GM18520 (cell line): ENCODE measurements around the gene ITIH3.

Experiments used
- ATAC-seq: cut with Tn5 transposase; IDR thresholded peaks from one replicate; pipeline ENCODE4 v1.9.1; 2021; ENCODE audit not compliant: unreplicated experiment

The ITIH3 gene

DNA sequence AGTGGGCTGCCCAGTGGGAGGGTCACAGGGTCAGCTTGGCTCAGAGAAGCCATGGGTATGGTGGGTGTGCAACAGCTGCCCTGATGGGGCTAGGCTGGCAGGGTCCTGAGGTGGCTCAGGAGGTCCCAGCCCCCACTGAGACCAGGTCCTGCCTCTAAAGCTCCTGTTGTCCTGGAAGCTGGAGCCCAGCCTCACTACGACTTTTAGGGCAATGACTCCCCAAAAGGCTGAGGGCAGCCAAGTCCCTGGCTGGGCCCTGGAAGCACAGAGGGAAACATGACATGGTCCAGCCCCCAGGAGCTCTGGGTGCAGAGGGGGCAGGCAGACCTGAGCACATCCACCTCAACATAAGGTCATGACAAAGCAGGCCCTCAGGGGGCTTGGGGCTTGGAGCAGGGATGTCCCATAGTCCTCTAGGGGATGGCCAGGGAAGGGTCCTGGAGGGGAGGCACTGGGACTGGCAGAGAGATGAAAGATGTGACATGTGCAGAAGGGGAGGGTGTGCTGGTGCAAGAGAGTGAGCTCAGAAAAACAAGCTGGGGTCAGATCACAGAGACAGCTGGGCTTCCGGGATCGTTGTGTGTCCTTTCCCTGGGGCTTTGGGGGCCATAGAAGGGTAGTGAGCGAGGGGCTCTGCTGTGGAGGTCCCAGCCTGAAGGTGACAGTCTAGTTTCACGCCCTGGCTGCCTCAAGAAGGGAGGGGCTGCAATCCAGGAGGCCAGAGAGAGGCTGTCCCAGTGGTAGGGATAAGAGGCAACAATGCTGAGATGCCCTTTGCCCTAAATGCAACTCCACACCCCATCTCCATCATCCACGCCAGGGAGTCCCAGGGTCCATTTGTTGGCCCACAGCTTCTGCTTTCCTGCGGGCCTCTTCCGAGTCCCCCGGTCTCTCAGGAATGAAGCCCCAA lies 639 bp upstream of the ITIH3 start:
- no peak for ATAC-seq

- no peak for ATAC-seq
Observed at GRCh38 chr3:52795298-52795900, 803 bp downstream of the ITIH3 start.

DNA sequence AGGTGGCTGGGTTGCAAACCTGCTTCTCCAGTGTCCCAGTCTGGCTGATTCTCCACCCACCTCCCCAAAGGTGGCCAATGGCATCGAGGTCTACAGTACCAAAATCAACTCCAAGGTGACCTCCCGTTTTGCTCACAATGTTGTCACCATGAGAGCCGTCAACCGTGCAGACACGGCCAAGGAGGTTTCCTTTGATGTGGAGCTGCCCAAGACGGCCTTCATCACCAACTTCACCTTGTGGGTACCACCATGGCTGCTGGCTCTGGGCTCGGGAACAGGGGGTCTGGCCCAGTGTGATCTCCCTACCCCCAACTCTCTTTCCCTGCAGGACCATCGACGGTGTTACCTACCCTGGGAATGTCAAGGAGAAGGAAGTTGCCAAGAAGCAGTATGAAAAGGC lies 1.8 kb downstream of the ITIH3 start:
- ATAC-seq, result no peak

- ATAC-seq, result no peak
Observed at GRCh38 chr3:52798376-52798977, 3.9 kb downstream of the ITIH3 start.

DNA sequence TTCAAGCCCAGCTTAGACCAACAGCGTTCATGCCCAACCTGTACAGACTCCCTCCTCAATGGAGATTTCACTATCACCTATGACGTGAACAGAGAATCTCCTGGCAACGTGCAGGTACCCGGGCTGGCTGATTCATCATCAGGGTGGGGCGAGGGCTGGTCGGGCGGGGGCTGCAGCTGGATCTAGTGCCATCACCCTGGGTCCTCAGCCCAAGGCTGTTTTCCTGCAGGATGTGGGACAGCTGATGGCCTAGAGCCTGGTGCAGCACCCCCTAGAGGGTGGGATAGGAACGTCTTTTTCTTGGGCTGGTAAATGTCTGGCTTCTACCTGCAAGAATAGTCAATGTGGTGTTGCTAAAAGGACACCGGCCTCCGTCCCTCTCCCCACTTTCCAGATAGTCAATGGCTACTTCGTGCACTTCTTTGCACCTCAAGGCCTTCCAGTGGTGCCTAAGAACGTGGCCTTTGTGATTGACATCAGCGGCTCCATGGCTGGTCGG lies 4.4 kb downstream of the ITIH3 start:
- no peak for ATAC-seq

DNA sequence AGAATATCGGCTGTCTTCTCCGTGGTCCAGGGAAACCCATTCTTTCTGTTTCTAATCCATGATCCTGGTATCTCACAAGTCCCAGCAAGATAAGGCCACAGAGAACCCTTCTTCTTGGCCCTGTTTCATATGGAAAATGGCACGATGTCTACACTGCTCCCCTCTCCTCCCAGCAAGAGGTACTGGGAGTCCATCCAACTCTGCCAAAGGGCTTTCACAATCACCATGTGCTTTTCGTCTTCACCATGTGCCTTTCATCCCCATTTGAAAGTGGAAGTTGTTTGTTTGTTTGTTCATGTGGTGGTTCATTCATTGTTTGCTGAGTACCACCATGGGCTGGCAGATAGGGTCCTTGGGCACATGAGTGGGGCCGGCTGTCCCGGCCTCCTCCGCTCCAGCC lies 5.5 kb downstream of the ITIH3 start:
- no peak for ATAC-seq

- ATAC-seq, result no peak
Observed at GRCh38 chr3:52801839-52802238, 7.2 kb downstream of the ITIH3 start.

- ATAC-seq, result no peak
Observed at GRCh38 chr3:52805270-52806039, 10.9 kb downstream of the ITIH3 start.

DNA sequence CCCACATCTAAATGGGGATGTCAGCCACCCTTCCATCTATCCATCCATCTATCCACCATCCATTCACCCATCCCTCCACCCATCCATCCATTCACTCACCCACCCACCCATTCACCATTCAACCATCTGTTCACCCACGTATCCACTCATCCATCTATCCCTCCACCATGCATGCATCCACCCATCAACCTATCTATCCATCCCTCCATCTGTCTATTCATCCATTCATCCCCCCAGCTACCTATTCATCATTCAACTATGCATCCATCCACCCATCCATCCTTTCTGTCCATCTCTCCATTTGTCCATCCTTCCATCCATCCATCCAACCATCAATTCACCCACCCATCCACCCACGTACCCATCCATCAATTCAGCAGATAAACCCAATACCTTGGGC lies 14.6 kb downstream of the ITIH3 start:
- ATAC-seq, result no peak

DNA sequence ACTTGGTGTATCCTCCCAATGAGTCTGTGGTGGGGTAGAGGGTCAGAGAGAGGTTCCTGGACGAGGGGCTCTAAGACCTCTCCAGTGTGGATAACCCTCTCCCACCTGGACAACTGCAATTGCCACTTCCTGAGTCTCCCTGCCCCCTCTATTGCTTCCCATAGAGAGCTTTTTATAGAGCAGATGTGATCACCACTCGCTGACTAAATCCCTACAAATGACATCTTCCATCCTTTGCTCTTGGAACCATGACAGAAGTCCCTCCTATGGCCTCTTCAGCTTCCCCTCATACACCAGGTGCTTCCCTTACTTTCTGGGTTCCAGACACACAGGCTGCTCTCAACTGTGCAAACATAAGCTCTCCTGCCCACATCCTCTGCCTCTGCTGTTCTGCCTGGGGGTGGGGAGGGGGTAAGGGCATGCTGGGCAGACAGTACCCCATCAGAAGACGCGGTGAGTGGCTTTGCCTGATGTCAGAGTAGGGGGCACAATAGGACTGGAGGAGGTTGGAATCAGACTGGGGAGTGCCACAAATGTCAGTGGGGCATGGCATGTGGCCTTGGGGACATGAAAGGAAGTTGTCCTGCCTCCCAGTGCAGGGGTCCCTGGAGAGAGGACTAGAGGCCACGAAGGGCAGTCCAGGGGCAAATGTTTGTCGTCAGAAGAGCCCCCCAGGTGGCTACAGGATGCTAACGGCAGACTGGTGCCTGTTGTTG lies 15.2 kb downstream of the ITIH3 start:
- ATAC-seq, result no peak

DNA sequence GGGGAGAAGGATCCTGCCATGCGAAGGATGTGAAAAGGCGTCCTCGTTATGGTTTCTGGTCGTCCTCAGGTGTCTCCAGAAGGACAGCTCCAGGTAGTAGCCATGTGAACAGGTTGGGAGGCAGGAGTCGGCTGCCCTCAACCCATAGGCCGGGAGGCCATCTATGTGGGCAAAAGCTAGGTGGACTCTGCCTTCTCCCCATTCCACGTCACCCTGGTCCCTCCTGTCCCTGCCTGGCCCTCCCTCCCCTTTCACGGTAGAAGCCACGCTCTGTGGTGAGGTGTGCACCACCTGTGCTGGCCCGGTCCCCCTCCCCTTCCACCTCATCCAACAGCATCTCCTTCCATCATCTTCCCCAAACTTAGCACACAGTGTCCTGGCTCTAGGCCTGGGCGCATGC lies 16.3 kb downstream of the ITIH3 start:
- no peak for ATAC-seq

GRCh38 chr3:52811452-52812011 lies 16.9 kb downstream of the ITIH3 start:
- no peak for ATAC-seq

DNA sequence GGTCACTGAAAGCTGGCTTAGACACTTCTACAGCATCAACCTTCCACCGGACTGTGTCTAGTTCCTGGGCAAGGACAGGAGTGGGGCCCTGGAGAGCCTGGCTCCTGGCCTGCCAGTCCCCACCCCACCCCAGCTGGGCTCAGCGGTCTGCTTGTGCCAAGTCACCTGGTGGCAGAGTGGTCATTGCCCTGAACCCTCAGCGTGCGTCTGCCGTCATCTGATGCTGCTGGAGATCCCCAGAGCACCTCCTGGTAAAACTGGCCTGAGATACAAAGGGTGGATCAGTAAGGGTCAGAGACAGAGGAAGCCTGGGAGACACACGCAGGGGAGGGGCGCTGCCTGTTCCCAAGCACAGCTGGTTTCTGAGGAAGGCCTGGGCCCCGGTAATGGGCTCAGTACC lies 19.2 kb downstream of the ITIH3 start:
- no peak for ATAC-seq

GRCh38 chr3:52816199-52816598 lies 21.6 kb downstream of the ITIH3 start:
- ATAC-seq, result no peak

DNA sequence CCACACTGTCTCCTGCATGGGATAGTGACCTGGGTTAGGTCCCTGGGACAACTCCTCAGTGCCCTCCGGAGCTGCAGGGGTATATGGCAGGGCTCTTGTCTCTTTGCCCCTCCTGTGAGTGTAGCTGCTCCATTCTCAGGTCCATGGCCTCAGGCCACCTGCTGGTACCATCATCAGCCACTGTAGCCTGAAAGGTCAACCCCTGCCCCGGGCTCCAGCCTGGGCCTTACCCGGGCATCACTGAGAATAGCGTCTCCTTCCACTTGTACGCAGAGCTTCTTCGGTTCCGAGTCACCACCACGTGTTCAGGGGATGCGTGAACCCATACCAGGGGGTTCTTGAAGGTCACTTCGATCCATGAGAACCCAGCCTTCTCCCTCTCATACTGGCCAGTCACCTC lies 22.1 kb downstream of the ITIH3 start:
- no peak for ATAC-seq

DNA sequence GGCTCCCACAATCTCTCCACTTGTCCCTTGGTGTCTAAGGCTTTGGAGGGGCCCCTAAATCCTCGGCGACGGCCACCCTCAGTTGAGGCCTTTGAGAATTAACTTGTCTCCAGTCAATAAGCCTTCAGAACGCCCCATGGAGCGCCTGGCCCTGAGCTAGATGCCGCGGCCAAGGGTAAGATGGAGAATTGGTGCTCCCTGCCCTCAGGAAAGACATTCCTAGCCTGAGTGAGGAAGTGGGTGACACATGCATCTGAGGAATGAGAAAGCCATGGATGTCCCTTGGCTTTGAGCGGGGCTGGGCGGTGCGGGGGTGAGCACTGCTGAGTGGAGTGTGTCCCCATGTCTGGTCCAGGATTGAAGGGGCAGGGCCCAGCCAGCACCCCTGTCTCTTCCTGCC lies 22.6 kb downstream of the ITIH3 start:
- ATAC-seq, result no peak

GRCh38 chr3:52817860-52818259 lies 23.3 kb downstream of the ITIH3 start:
- ATAC-seq, result no peak

DNA sequence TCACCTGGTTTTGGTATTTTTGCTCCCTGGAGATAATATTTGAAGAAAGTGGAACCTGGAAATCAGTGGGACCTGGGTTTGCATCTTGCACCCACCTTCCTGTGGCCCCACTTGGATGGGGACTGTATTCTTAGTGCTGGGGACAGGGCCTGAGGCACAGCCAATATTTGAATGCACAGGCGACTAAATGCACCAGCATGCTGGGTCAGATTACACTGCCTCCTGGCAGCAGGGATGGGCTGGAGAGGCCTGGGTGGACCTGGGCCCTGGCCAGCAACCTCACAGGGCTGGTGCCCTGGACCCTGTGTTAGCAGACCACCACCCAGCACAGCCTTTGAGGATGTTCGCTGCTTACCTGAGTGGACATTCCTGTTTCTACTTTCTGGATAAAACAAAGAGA lies 25.3 kb downstream of the ITIH3 start:
- no peak for ATAC-seq

GRCh38 chr3:52820736-52821135 lies 26.1 kb downstream of the ITIH3 start:
- no peak for ATAC-seq

- ATAC-seq, result no peak
Observed at GRCh38 chr3:52822363-52822762, 27.8 kb downstream of the ITIH3 start.
